ENCODE measurements around the gene PKN2.
"Not testable (repeated sequence)": the region's sequence is repeated elsewhere in the genome, so short reads cannot be mapped to it uniquely, and the experiment has no call there.

PKN2 gene

GRCh38 chr1:88877382-88877825, 193.3 kb downstream of the PKN2 start:
- DNase-seq (ENCODE audit: low read depth in 3 of 3, low spot score in 1 of 3): no peak

GRCh38 chr1:88877911-88878310, 193.8 kb downstream of the PKN2 start:
- no peak for DNase-seq (ENCODE audit: low read depth in 3 of 3, low spot score in 1 of 3)

GRCh38 chr1:88878731-88879130, 194.7 kb downstream of the PKN2 start:
- DNase-seq (ENCODE audit: low read depth in 3 of 3, low spot score in 1 of 3): no peak

DNA sequence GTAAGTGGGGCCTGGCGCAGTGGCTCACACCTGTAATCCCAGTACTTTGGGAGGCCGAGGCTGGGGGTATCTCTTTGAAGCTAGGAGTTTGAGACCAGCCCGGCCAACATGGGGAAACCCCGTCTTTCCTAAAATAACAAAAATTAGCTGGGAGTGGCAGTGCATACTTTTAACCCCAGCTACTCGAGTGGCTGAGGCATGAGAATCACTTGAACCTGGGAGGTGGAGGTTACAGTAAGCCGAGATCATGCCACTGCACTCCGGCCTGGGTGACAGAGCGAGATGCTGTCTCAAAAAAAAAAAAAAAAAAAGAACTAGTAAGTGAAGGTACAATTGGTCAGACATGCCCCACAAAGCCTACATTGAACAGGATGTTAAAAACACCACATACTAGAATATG, 196.6 kb downstream of the PKN2 start:
- DNase-seq (ENCODE audit: low read depth in 3 of 3, low spot score in 1 of 3): not testable (repeated sequence)

DNA sequence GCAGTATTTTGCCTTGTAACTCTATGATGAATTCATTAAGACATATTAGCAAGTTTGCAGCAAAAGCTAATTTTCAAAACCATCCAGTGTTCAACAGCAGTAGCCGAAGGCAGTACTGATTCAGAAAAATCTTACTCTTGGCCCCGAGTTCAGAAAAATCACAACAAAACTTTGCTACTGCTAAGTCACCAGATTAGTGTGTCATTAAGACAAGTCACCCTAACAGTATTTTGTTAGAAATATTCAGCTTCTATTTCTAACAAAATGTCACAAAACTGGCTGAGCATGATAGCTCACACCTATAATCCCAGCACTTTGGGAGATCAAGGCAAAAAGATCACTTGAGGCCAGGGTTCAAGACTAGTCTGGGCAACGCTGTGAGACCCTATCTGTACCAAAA, 199.1 kb downstream of the PKN2 start:
- no peak for DNase-seq (ENCODE audit: low read depth in 3 of 3, low spot score in 1 of 3)

Measured in stimulated activated CD4-positive, alpha-beta T cell treated with anti-CD3 and anti-CD28 coated beads, TNF-alpha, amount 100 ng/mL, for 1 hour (primary cell).